GM21526 (cell line): Measurements from ENCODE around the gene SERPINB11.
"Not testable (repeated sequence)": the region's sequence is repeated elsewhere in the genome, so short reads cannot be mapped to it uniquely, and the experiment has no call there.

Experiments
- ATAC-seq: cut with Tn5 transposase; IDR thresholded peaks from one replicate; pipeline ENCODE4 v1.9.1; 2021; ENCODE audit warnings: moderate library complexity; ENCODE audit not compliant: unreplicated experiment, low FRiP score

SERPINB11 gene

GRCh38 chr18:63702660-63703059 lies at the start of gene SERPINB11:
Gene SERPINB11 (plus strand): TSS chr18:63702960. CDS start chr18:63710194, 7,234 bp downstream.
- ATAC-seq, result no peak

DNA sequence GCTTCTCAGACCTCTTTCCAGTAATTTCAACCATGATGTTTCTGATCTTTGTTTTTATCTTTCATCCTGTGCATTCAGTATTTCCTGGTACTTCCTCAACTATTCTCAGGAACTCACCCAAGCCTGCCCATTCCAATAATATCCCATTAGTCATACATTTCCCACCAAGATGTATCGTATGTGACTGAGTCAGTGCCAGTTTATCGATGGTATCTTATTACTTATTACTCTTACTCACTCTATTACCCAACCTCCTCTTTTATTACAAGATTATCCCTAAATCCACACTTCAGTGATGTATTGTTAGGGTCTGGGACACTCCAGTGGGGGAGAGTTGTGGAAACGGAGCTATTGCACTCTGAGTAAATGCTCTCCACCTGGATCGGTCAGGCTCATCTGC lies 43.8 kb upstream of the SERPINB11 start:
- not testable (repeated sequence) for ATAC-seq

GRCh38 chr18:63661750-63662149 lies 41.0 kb upstream of the SERPINB11 start, which contains the start of gene SERPINB3:
Gene SERPINB3 (minus strand): TSS chr18:63661893. CDS start chr18:63661216, 677 bp downstream.
- not testable (repeated sequence) for ATAC-seq

- ATAC-seq, result no peak
Observed at GRCh38 chr18:63664571-63664970, 38.2 kb upstream of the SERPINB11 start.

DNA sequence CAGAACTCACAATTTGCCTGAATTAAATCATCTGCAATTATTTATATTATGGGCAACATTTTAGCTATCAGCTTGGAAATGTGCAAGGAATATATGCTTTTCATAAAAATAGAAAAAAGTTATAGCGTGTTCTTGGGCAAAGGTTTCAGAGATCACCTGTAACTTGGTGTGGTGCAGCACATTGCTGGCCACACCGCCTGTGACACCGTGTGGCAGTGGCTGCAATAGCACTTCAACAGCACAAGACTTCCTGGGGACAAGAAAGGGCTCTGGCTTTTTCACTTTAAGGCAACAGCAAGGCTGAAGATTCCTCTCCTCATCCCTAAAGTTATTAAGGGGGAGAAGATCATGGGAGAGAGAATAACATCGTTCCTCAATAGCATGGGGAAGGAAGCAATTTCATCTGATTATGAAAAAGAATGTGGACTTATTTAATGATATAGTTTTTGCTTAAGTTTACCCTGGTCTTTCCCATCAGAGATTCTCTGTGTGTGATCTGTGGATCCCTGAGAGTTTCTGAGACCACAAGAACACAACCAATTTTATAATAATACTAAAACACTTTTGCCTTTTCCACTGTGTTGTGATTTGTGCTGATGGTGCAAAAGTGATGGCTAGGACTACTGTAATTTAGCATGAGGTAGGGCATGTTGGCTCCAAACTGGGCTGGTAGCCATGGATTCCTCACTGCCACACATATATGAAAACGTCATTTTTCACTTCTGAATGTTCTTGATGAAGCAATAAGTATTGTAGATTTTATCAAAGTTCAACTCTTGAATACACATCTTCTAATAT lies 26.0 kb upstream of the SERPINB11 start:
- ATAC-seq, result peak; percentile 79

GRCh38 chr18:63677500-63678225 lies 25.1 kb upstream of the SERPINB11 start:
- ATAC-seq, result no peak

- no peak for ATAC-seq
Observed at GRCh38 chr18:63679820-63680606, 22.7 kb upstream of the SERPINB11 start.

GRCh38 chr18:63681449-63682340 lies 21.1 kb upstream of the SERPINB11 start:
- no peak for ATAC-seq

DNA sequence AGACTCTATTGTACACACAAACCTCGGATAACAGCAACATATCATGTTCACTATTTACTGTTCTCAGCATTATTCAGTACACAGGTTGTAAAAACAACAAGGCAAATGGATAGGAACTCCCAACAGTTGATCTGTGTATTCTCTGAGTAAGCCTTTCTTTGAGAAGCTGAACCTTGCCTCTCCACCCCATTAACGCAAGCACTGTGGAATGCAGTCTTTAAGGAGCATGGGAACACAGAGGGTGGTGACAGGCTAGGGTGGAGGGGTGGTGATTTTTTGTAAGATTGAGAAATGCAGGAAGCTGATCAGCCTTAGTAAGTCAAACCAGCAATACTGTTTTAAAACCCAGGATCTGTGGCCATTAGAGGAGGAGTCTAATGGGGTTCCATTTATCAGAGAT lies 19.6 kb upstream of the SERPINB11 start:
- no peak for ATAC-seq

GRCh38 chr18:63683890-63684289 lies 18.9 kb upstream of the SERPINB11 start:
- no peak for ATAC-seq

GRCh38 chr18:63684718-63685117 lies 18.0 kb upstream of the SERPINB11 start:
- no peak for ATAC-seq

- no peak for ATAC-seq
Observed at GRCh38 chr18:63686871-63687270, 15.9 kb upstream of the SERPINB11 start.

DNA sequence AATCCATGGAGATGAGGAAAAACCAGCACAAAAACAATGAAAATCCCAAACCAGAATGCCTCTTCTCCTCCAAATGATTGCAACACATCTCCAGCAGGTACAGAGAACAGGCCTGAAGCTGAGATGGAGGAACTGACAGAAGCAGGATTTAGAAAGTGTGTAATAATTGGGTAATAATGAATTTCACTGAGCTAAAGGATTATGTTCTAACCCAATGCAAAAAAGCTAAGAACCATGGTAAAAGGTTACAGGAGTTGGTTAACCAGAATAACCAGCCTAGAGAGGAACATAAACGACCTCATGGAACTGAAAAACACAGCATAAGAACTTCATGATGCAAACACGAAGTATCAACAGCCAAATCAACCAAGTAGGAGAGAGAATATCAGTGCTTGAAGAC lies 13.7 kb upstream of the SERPINB11 start:
- ATAC-seq, result no peak

DNA sequence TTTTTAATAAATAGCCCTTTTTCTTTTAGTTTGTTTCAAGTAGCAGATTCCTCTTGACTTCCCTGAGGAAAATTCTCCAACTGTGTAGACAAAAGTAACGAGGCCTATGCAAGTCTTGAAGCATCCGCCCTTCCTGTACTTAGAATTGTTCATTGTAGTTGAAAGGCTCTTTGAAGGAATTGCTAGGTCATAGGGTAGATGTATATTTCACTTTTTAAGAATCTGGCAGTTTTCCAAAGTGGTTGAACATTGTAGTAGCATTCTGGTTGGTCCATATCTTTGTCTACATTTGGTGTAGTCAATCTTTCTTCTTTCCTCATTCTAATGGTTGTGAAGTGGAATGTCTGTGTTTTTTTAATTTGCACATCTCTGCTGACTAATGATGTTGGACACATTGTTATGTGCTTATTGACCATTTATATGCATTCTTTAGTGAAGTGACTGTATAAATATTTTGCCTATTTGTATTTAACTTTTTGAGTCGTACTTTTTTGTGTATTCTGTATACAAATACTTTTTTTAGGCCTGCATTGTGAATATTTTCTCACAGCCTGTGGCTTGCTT lies 5.6 kb upstream of the SERPINB11 start:
- ATAC-seq, result no peak

DNA sequence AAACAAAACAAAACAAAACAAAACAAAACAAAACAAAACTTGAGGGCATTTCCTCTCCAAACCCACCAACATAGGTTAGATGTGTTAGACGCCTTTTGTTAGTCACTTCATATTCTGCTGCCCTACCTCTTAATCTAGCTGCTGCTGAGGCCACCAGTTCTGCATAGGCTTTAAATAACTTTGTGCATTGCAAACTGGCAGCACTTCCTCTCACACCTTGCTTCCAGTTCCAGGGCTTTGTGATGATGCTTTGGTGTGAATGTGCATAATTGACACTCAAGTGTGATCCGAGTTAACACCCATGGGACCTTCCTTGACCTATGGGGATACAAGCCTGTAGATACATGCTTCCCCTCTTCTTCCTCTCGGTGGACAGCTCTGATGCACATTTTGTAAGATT lies 2.3 kb upstream of the SERPINB11 start:
- no peak for ATAC-seq

DNA sequence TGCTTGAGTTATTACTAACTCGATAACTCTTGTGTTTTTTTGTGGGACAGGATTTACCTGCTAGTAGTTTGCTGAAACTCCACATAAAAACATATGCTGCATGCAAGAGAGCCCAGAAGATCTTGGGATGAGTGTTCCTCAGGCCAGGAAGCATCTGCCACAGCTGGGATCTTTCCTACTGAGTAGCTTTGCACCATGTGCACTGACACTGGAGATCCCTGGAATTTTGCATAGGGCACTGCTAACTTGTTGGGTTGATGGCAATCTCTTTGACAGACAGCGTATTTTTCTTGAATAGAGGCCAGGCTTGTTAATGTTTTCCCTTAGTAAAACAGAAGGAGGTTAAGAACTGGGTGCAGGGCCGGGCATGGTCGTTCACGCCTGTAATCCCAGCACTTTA lies 808 bp upstream of the SERPINB11 start:
- no peak for ATAC-seq

GRCh38 chr18:63705401-63705800 lies 2.6 kb downstream of the SERPINB11 start:
- ATAC-seq, result no peak

- no peak for ATAC-seq
Observed at GRCh38 chr18:63707816-63708215, 5.1 kb downstream of the SERPINB11 start.

DNA sequence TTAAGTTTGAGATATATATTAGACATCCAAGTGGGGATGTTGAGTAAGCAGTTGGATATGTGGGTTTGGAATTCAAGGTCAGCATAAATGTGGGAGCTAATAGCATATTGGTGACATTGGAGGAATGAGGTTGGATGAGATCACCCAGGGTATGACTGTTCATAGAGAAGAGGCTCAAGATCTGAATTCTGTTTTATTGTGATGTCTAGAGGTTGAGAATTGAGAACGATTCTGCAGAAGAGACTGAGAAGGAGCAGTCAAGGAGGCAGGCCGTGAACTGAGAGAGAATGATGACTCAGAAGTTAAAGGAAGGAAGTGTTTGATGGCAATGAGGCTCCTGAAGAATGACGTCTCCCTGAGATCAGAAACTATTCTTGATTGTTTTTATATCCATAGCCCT lies 5.9 kb downstream of the SERPINB11 start:
- no peak for ATAC-seq
